Right lobe of liver (tissue), 6 donors: ENCODE data around the gene SPRR1A. TPM values are rescaled to one million over a fixed set of nuclear protein-coding genes. Genes with fewer than 3 reads are reported as not detected.

Experiments used
- ATAC-seq, 4 donors: fragments of 200-7000 bp; cut with Tn5 transposase; one replicate each; pipeline ENCODE4 v1.9.1; 2020; ENCODE audit warnings: mild to moderate bottlenecking in 4 of 4, moderate library complexity in 4 of 4
- DNase-seq, 3 donors: peaks; one replicate each; pipeline ENCODE4 v3.0.0-alpha.2; 2020
- H3K27ac ChIP-seq, 3 donors: fragments of 200-600 bp; one replicate each; pipeline ENCODE4 v1.8.0; 2022
- H3K27me3 ChIP-seq, 2 donors: fragments of 200-600 bp; one replicate each; pipeline ENCODE4 v1.8.0; 2022
- H3K36me3 ChIP-seq, 4 donors: fragments of 200-600 bp; sonication (generic) in 1 of 4; one replicate each; pipeline versions ENCODE4 v1.5.1 to v1.8.0; 2017 to 2022; ENCODE audit warnings: control low read depth in 1 of 4
- H3K4me1 ChIP-seq, 4 donors: fragments of 200-600 bp; sonication (generic) in 1 of 4; one replicate each; pipeline versions ENCODE4 v1.5.1 to v1.8.0; 2017 to 2022; ENCODE audit warnings: control low read depth in 1 of 4
- H3K4me3 ChIP-seq, 3 donors: fragments of 200-600 bp; one replicate each; pipeline ENCODE4 v1.8.0; 2022
- H3K9me3 ChIP-seq, 4 donors: fragments of 200-600 bp; sonication (generic) in 1 of 4; one replicate each; pipeline versions ENCODE4 v1.5.1 to v1.8.0; 2017 to 2022; ENCODE audit warnings: control low read depth in 1 of 4
- POLR2A ChIP-seq: fragments of 450-650 bp; IDR thresholded peaks from one replicate; pipeline ENCODE4 v1.6.1; 2017; ENCODE audit warnings: antibody characterized with exemption, mild to moderate bottlenecking
- WGBS: methylation state at CpG from one replicate; pipeline ENCODE4 v1.1.6; 2018; ENCODE audit warnings: low coverage, low lambda C conversion rate; ENCODE audit not compliant: insufficient coverage; ENCODE audit errors: missing lambda C conversion rate; 5-methylcytosine and 5-hydroxymethylcytosine counted together
- intact Hi-C, 2 donors: fragments of 100-400 bp; cut with DNase I; formaldehyde crosslinking; loops; one replicate each; pipeline versions ENCODE4 v1.11.2 to v1.14.1; 2022
- total RNA-seq, 6 experiments: library from RNA; depleted of rRNA in 2 of 6; stranded (reverse); fragments of >200 nt in 2 of 6; fragmentation: NEBNext Ultra II Directional in 3 of 6; extraction: Animal tissue kit (Norgen Biotek cat#: 25700) in 3 of 6; gene quantifications; one replicate each; pipeline versions ENCODE4 v1.1.0 to v1.2.4, GENCODE V29; 2016 to 2023
- TF ChIP-seq, protein P1 (sequence below), 4 donors: fragments of 200-600 bp in 3 of 4; fragments of 450-650 bp in 1 of 4; IDR thresholded peaks; one replicate each; pipeline versions ENCODE4 v1.5.1 to v1.8.0; 2016 to 2022; ENCODE audit warnings: antibody characterized with exemption in 4 of 4, mild to moderate bottlenecking in 2 of 4
- donor health status: DM: no; HTN: yes; CAD: no.
- donor health status: DM: no; HTN: no; CAD: no.
- donor health status: DM: no; HTN: no; CAD: no.
- donor health status: DM: no; HTN: yes; CAD: no.
- donor health status: DM: no; HTN: yes; CAD: no.

The SPRR1A gene
- total RNA-seq, 6 experiments from 2014 or later = not detected

DNA sequence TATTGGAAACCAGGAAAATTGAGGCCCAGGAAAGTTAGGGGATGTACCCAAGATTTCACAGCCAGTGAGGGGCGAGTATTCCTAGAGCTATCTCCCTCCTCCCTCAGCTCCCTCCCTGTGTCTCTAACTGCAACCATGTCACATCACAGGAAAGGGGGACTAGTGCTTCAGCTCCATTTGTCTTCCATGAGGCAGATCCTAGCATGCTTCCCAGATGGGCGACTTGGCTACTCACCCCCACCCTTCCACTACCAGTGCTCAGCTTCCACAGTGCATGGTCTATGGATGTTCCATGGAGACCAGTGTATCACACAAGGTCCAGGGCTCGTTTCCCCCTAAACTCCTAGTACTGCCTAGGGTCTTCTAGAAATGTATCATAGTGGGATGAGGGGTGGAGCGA, 18.0 kb upstream of the SPRR1A start:
- 49% methylated on average over 4 of the region's 4 CpGs for WGBS
- intact Hi-C loops = no loop called here
- ATAC-seq = no peak

DNA sequence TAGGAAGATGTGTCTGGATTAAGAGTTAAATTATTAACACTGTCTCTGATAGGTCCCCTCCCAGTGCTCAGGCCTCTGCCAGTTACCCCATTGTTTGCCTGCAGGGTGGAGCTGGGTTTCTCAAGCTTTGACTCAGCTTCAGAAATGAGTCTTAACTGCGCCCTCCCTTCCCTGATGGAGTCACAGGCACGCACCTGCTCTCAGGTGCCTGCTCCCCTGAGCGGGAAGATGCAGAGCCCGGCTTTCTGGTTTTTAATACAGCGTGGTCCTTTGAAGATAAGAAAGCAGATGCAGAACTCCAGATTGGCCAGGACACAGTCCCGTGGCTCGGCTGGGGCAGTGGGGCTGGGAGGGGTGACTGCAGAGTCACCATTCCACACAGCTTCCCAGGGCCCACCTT, 16.7 kb upstream of the SPRR1A start:
- Histone ChIP-seq H3K27ac (no peak overlapping the region), H3K4me3 (no peak overlapping the region), H3K9me3 (no peaks in the 10 kb centered on the region), H3K36me3 (no peaks in the 10 kb centered on the region), H3K27me3 (no peaks in the 10 kb centered on the region), H3K4me1 (no peaks in the 10 kb centered on the region)
- no peak for DNase-seq
- no peak for ATAC-seq
- WGBS = 20% methylated on average over 1 of the region's 7 CpGs
- TF ChIP-seq POLR2A = no peak
- TF ChIP-seq, protein P1, sequence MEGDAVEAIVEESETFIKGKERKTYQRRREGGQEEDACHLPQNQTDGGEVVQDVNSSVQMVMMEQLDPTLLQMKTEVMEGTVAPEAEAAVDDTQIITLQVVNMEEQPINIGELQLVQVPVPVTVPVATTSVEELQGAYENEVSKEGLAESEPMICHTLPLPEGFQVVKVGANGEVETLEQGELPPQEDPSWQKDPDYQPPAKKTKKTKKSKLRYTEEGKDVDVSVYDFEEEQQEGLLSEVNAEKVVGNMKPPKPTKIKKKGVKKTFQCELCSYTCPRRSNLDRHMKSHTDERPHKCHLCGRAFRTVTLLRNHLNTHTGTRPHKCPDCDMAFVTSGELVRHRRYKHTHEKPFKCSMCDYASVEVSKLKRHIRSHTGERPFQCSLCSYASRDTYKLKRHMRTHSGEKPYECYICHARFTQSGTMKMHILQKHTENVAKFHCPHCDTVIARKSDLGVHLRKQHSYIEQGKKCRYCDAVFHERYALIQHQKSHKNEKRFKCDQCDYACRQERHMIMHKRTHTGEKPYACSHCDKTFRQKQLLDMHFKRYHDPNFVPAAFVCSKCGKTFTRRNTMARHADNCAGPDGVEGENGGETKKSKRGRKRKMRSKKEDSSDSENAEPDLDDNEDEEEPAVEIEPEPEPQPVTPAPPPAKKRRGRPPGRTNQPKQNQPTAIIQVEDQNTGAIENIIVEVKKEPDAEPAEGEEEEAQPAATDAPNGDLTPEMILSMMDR (IDR thresholded peaks at IDR 0.05) = no peak
- intact Hi-C loops = no loop called here

More for the DNA sequence above, 18.0 kb upstream of the SPRR1A start:
- H3K4me3 ChIP-seq = no peak overlapping the region
- no peak for DNase-seq
- no peaks in the 10 kb centered on the region for H3K27me3 ChIP-seq
- no peak overlapping the region for H3K27ac ChIP-seq
- no peaks in the 10 kb centered on the region for H3K4me1 ChIP-seq
- no peaks in the 10 kb centered on the region for H3K9me3 ChIP-seq
- H3K36me3 ChIP-seq = no peaks in the 10 kb centered on the region
- TF ChIP-seq, protein P1 (IDR thresholded peaks at IDR 0.05) = no peak
- TF ChIP-seq POLR2A = no peak

DNA sequence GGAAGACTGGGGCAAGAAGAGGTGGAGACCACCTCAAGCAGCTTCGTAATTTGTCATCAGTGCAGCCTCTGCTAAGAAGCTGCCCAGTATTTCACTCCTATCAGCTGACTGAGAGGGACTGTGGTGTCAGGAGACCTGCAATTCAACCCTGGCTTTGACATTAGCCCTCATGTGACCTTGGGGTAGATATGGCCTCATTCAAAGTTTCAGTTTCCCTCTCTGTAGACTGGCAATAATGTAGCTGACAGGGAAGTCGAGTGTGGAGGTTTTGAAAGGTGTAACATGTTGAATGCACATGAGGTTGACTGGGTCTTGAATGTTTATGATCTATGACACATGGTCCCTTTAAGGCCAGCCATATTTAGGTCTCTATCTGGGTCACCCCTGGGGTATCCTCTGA, 15.6 kb upstream of the SPRR1A start:
- no peak overlapping the region for H3K4me3 ChIP-seq
- intact Hi-C loops = no loop called here
- H3K9me3 ChIP-seq = no peaks in the 10 kb centered on the region
- no peaks in the 10 kb centered on the region for H3K4me1 ChIP-seq
- H3K27ac ChIP-seq = no peak overlapping the region
- ATAC-seq (no peak), DNase-seq (no peak)
- no peaks in the 10 kb centered on the region for H3K27me3 ChIP-seq
- TF ChIP-seq POLR2A = no peak
- TF ChIP-seq, protein P1 (IDR thresholded peaks at IDR 0.05) = no peak
- no peaks in the 10 kb centered on the region for H3K36me3 ChIP-seq
- 39% methylated on average over 2 of the region's 2 CpGs for WGBS

DNA sequence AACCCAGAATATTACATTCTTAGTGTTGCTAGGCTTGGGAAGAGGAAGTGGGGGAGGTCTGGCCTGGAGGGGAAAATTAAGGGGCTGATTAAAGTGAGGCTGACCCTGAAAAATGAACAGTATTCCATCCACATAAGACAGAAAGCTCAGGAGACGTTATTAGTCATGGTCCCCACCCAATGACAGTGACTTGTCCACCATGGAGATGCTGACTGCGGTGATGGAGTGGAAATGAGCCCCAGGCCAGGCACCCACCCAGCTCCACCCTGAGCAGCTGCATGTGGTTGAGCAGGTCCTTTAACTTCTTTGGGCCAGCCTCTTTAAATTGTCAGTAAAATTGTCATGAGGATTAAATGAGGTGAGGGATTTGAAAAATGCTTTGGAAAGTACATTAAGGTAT, 14.8 kb upstream of the SPRR1A start:
- ATAC-seq (no peak), DNase-seq (no peak)
- Histone ChIP-seq H3K4me3 (no peak overlapping the region), H3K27ac (no peak overlapping the region), H3K4me1 (no peaks in the 10 kb centered on the region), H3K27me3 (no peaks in the 10 kb centered on the region), H3K9me3 (no peaks in the 10 kb centered on the region), H3K36me3 (no peaks in the 10 kb centered on the region)
- no peak for TF ChIP-seq POLR2A
- TF ChIP-seq, protein P1 (IDR thresholded peaks at IDR 0.05) = no peak
- WGBS = 70% methylated on average over 2 of the region's 2 CpGs
- intact Hi-C loops = no loop called here

DNA sequence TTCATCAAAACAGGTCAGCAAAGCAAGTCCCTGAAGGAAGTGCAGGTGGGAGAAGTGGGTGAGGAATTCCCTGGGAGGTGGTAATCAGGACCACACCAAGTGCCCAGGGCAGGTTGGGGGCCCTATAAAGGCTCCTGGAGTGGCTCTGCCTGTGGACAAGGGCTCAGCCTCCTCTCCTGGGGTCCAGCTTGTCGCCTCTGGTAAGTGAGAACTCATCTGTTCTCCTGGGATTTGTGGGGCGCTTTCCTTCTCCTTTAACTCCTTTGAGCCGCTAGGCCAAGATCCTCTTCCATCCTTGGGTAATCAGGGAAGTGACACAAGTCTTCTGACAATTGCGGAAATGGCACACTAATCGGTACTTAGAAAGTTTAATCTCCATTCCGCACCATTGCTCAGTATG, 13.4 kb upstream of the SPRR1A start, which contains the start of gene SPRR4:
SPRR4 (plus strand) TSS at position 154 of the 400 bp plus-strand sequence. CDS start 1,243 bp downstream, outside the sequence.
- Histone ChIP-seq H3K27ac (no peak within 1 kb of the TSS), H3K9me3 (no peaks in the 10 kb centered on the region), H3K4me1 (no peaks in the 10 kb centered on the region), H3K4me3 (no peak within 1 kb of the TSS), H3K36me3 (no peaks in the 10 kb centered on the region), H3K27me3 (no peaks in the 10 kb centered on the region)
- no peak for DNase-seq
- intact Hi-C loops = no loop called here
- TF ChIP-seq POLR2A = no peak
- TF ChIP-seq, protein P1 (IDR thresholded peaks at IDR 0.05) = no peak
- WGBS = 65% methylated on average over 5 of the region's 6 CpGs
- no peak for ATAC-seq
